ENCODE measurements around the gene TPP2. TPM values are rescaled to one million over a fixed set of nuclear protein-coding genes. Genes with fewer than 3 reads are reported as not detected.
A peak's percentile ranks its signal among the peaks of the same experiment; 100 is the strongest.

Gene TPP2
- total RNA-seq, 1 experiment from 2014 or later = 36.7 TPM

- no peak for TF ChIP-seq REST (IDR thresholded peaks at IDR 0.05; ENCODE audit: low read depth)
- peak; percentile 71; the same call in 1 of the 2 replicates for TF ChIP-seq SRF (IDR thresholded peaks at IDR 0.05; ENCODE audit: low read depth)
- peak; percentile 95 for TF ChIP-seq POLR2AphosphoS5 (IDR thresholded peaks at IDR 0.05; ENCODE audit: low read depth, low read length)
- peak; percentile 89 for TF ChIP-seq EGR1 (IDR thresholded peaks at IDR 0.05; ENCODE audit: low read depth)
- TF ChIP-seq MAX (IDR thresholded peaks at IDR 0.05) = peak; percentile 86
- peak; percentile 23 for TF ChIP-seq TCF7L2 (IDR thresholded peaks at IDR 0.05; ENCODE audit: borderline replicate concordance, extremely low read depth, insufficient read depth, insufficient read length)
- TF ChIP-seq SP1 (IDR thresholded peaks at IDR 0.05; ENCODE audit: low read depth) = peak; percentile 96
- no peak for TF ChIP-seq JUND (IDR thresholded peaks at IDR 0.05)
Measured at GRCh38 chr13:102596147-102597028, at the start of gene TPP2 (continued).

- H3K4me3 ChIP-seq (replicated peaks in 1 of 2; ENCODE audit: low read depth in 1 of 2, low read length in 2 of 2) = no peak overlapping the region
- no peaks in the 10 kb centered on the region; the same call in 1 of the 2 replicates for H3K27me3 ChIP-seq (ENCODE audit: insufficient read depth, low read length)
- no peaks in the 10 kb centered on the region for H4K20me1 ChIP-seq (ENCODE audit: insufficient read depth)
- POLR2A ChIA-PET = no interaction called here
- no peaks in the 10 kb centered on the region for H3K4me1 ChIP-seq (ENCODE audit: control insufficient read depth in 1 of 2, insufficient read depth in 2 of 2, low read length in 2 of 2)
- no peak for DNase-seq (ENCODE audit: low read depth, low spot score)
- TF ChIP-seq TCF7L2 (IDR thresholded peaks at IDR 0.05; ENCODE audit: borderline replicate concordance, extremely low read depth, insufficient read depth, insufficient read length) (no peak), EZH2 (IDR thresholded peaks at IDR 0.05) (no peak), ELF1 (IDR thresholded peaks at IDR 0.05; ENCODE audit: borderline replicate concordance, low read depth) (no peak), ZNF274 (IDR thresholded peaks at IDR 0.05; ENCODE audit: low read depth, low read length) (no peak), EZH2phosphoT487 (IDR thresholded peaks at IDR 0.05; ENCODE audit: borderline replicate concordance) (no peak), ZFX (IDR thresholded peaks at IDR 0.05) (no peak)
- no peak for ATAC-seq
- RAD21 ChIA-PET (ENCODE audit: low non-redundant PET in 1 of 2, low total read pairs in 2 of 2, uncharacterized antibody in 2 of 2, unreplicated experiment in 2 of 2) = no interaction called here
- H3K27ac ChIP-seq (ENCODE audit: low read depth, low read length) = no peak overlapping the region
- no peaks in the 10 kb centered on the region for H3K36me3 ChIP-seq (ENCODE audit: control insufficient read depth in 1 of 2, insufficient read depth in 2 of 2, low read length in 2 of 2)
- H2AFZ ChIP-seq (ENCODE audit: low read depth, low read length, poor library complexity, severe bottlenecking) = no peak overlapping the region
- H3K79me2 ChIP-seq (ENCODE audit: insufficient read depth, low read length) = no peaks in the 10 kb centered on the region
- H3K9me3 ChIP-seq (ENCODE audit: control insufficient read depth in 1 of 2, insufficient read depth in 1 of 2, low read depth in 1 of 2, low read length in 2 of 2) = no peaks in the 10 kb centered on the region
- no TSS peak for BruUV-seq (replicated peaks)
- H3K9ac ChIP-seq (ENCODE audit: low read length) = no peak overlapping the region
- intact Hi-C loops (cut with micrococcal nuclease) = no loop called here
- H3K9me2 ChIP-seq (ENCODE audit: insufficient read depth) = no peaks in the 10 kb centered on the region
- no peak overlapping the region for H3K4me2 ChIP-seq (ENCODE audit: low read length)
- CTCF ChIA-PET = no interaction called here
Measured at GRCh38 chr13:102548811-102549210, 48.0 kb upstream of the TPP2 start.
